NCI-H345 treated with DMSO at 0.1 percent for 48 hours (cell line): ENCODE measurements around the gene ASNSD1.
"Not testable (repeated sequence)": the region's sequence is repeated elsewhere in the genome, so short reads cannot be mapped to it uniquely, and the experiment has no call there.

Source experiments
- DNase-seq: peaks from one replicate; lab custom pipeline; 2025; ENCODE audit not compliant: unreplicated experiment; lab: John Stamatoyannopoulos, UW

Gene ASNSD1

GRCh38 chr2:189685540-189686229 is 24.4 kb downstream of the ASNSD1 start:
- no peak for DNase-seq

GRCh38 chr2:189687796-189688195 is 26.5 kb downstream of the ASNSD1 start:
- DNase-seq, result not testable (repeated sequence)

GRCh38 chr2:189696223-189696622 is 35.0 kb downstream of the ASNSD1 start:
- DNase-seq, result no peak

- no peak for DNase-seq
Observed at GRCh38 chr2:189698020-189698887, 37.0 kb downstream of the ASNSD1 start.

GRCh38 chr2:189700681-189701080 is 39.4 kb downstream of the ASNSD1 start:
- no peak for DNase-seq

GRCh38 chr2:189702071-189702470 is 40.8 kb downstream of the ASNSD1 start:
- DNase-seq, result no peak

GRCh38 chr2:189709501-189710221 is 48.4 kb downstream of the ASNSD1 start:
- no peak for DNase-seq

GRCh38 chr2:189717593-189717992 is 56.3 kb downstream of the ASNSD1 start:
- not testable (repeated sequence) for DNase-seq

- DNase-seq, result no peak
Observed at GRCh38 chr2:189719571-189719970, 58.3 kb downstream of the ASNSD1 start.
